Astrocyte of the cerebellum (primary cell): ENCODE measurements around the gene RIPOR2.
A peak's percentile ranks its signal among the peaks of the same experiment; 100 is the strongest.

Source experiments
- DNase-seq: peaks from one replicate; pipeline ENCODE4 v3.0.0-alpha.2; 2011; ENCODE audit warnings: low read depth
- H3K4me3 ChIP-seq: 2 replicates; pipeline ENCODE4 v1.5.1; 2011; ENCODE audit warnings: mild to moderate bottlenecking, low read depth, low read length, moderate library complexity
- in situ Hi-C: cut with HindIII; loops from 2 replicates; pipeline ENCODE4 v1.10.0; 2017; ENCODE audit warnings: low sequenced_read_pairs
- TF ChIP-seq, protein P1 (sequence below): IDR thresholded peaks from 2 replicates; pipeline ENCODE4 v1.5.1; 2012; ENCODE audit warnings: low read length, low read depth, moderate library complexity, mild to moderate bottlenecking; ENCODE audit errors: missing control alignments

The RIPOR2 gene, protein sequence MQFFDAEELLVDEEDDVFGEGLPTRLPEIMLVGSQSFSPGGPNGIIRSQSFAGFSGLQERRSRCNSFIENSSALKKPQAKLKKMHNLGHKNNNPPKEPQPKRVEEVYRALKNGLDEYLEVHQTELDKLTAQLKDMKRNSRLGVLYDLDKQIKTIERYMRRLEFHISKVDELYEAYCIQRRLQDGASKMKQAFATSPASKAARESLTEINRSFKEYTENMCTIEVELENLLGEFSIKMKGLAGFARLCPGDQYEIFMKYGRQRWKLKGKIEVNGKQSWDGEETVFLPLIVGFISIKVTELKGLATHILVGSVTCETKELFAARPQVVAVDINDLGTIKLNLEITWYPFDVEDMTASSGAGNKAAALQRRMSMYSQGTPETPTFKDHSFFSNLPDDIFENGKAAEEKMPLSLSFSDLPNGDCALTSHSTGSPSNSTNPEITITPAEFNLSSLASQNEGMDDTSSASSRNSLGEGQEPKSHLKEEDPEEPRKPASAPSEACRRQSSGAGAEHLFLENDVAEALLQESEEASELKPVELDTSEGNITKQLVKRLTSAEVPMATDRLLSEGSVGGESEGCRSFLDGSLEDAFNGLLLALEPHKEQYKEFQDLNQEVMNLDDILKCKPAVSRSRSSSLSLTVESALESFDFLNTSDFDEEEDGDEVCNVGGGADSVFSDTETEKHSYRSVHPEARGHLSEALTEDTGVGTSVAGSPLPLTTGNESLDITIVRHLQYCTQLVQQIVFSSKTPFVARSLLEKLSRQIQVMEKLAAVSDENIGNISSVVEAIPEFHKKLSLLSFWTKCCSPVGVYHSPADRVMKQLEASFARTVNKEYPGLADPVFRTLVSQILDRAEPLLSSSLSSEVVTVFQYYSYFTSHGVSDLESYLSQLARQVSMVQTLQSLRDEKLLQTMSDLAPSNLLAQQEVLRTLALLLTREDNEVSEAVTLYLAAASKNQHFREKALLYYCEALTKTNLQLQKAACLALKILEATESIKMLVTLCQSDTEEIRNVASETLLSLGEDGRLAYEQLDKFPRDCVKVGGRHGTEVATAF

DNA sequence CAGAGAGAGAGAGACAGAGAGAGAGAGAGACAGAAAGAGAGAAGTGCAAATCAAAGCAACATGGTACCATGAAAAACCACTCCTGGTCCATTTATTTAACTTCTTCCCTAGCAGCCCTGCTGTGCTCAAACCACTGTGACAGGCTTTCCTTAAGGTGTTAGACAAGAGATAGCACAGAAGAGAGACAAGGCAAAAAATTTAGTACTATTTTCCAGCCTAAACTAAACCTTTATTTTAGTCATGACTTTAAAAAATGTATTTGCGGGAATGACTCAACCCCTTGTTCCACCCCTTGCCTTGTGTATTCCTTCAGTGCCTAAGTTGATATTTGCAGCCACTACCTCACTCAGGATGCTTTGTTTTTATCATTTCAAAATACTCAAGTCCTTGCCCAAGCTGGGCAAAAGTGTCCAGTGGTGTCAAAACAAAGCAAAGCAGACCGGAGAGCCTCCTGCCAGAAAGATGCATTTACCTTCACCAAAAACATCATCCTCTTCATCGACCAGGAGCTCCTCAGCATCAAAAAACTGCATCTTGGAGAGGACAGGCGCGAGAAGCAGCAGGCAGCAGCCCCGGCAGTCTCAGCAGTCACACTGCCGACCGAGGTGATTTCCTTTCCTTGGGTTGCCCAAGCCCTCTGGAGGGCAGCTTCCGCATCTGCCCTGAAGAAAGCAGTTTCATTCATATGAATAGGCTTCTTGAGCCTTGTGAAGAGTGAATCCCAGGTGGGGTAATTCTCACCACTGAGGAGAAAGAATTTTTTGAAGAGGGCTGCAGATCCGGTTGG lies at the start of gene RIPOR2:
RIPOR2 (minus strand) TSS at position 595 of the 787 bp plus-strand sequence; CDS start at position 533, 62 bp downstream.
- TF ChIP-seq, protein P1, sequence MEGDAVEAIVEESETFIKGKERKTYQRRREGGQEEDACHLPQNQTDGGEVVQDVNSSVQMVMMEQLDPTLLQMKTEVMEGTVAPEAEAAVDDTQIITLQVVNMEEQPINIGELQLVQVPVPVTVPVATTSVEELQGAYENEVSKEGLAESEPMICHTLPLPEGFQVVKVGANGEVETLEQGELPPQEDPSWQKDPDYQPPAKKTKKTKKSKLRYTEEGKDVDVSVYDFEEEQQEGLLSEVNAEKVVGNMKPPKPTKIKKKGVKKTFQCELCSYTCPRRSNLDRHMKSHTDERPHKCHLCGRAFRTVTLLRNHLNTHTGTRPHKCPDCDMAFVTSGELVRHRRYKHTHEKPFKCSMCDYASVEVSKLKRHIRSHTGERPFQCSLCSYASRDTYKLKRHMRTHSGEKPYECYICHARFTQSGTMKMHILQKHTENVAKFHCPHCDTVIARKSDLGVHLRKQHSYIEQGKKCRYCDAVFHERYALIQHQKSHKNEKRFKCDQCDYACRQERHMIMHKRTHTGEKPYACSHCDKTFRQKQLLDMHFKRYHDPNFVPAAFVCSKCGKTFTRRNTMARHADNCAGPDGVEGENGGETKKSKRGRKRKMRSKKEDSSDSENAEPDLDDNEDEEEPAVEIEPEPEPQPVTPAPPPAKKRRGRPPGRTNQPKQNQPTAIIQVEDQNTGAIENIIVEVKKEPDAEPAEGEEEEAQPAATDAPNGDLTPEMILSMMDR = peak; percentile 8
- H3K4me3 ChIP-seq = no peak within 1 kb of the TSS
- in situ Hi-C loops = no loop called here
- DNase-seq = no peak

DNA sequence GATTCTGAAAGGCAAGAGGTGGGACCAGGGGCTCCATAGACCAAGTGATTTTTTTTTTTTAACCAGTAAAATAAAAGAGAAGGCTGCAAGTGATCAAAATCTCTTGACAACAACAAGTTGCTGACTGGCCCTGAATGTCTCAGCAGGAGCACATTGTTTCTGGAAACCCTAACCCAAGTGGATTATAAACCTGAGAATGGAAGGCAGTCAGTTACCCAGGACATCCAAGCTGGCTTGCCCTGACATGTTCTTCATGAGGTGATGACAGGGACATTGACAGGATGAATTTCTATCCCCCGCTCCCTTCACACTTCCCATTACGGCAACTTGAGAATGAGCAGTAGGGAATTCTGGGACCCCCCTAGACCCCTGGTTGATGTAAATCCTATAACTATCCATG lies 49.6 kb upstream of the RIPOR2 start:
- H3K4me3 ChIP-seq = no peak overlapping the region
- in situ Hi-C loops = no loop called here
- DNase-seq = no peak
- TF ChIP-seq, protein P1 = no peak

DNA sequence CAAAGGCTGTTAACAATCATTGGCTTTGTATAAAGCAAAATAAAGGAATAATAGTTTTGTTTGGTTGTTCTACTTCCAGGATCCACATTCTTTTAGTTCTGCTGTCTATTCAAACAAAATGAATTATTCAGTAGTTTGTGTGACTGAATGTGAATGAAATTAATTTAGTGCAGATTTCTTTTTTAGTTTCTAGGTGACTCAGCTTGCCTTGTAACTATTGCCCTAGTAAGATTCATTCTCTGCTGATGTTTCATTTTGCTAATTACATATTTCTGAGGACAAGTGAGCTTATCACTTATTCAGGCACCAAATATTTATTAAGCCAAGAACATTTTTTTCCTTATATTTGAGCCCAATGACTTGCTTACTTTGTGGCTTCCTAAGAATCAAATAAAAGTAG lies 46.5 kb upstream of the RIPOR2 start:
- no peak for DNase-seq
- TF ChIP-seq, protein P1 = no peak
- in situ Hi-C loops = loop anchor here (5.0 kb wide), 1 partner anchor 55 kb away; no protein-coding TSS in a partner anchor
- H3K4me3 ChIP-seq = no peak overlapping the region

DNA sequence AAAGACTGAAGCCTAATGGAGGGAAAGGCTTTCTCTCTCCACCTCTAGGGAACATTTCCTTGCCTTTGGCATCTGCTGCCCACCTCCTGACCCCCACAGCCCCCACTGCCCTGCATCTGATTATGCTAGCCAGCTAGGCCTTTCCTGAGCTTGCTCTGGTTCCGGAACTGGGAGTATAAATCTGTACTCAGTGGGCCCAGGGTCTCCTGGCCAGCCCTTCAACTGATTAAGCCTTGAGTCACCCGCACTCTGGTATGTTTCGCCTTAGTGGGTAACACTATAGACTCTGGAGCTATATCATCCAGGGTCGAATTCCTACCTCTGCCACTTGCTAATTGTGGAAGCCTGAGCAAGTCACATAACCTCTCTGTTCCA lies 45.6 kb upstream of the RIPOR2 start:
- no peak overlapping the region for H3K4me3 ChIP-seq
- in situ Hi-C loops = loop anchor here (5.0 kb wide), 1 partner anchor 56 kb away; no protein-coding TSS in a partner anchor
- TF ChIP-seq, protein P1 = no peak
- no peak for DNase-seq

DNA sequence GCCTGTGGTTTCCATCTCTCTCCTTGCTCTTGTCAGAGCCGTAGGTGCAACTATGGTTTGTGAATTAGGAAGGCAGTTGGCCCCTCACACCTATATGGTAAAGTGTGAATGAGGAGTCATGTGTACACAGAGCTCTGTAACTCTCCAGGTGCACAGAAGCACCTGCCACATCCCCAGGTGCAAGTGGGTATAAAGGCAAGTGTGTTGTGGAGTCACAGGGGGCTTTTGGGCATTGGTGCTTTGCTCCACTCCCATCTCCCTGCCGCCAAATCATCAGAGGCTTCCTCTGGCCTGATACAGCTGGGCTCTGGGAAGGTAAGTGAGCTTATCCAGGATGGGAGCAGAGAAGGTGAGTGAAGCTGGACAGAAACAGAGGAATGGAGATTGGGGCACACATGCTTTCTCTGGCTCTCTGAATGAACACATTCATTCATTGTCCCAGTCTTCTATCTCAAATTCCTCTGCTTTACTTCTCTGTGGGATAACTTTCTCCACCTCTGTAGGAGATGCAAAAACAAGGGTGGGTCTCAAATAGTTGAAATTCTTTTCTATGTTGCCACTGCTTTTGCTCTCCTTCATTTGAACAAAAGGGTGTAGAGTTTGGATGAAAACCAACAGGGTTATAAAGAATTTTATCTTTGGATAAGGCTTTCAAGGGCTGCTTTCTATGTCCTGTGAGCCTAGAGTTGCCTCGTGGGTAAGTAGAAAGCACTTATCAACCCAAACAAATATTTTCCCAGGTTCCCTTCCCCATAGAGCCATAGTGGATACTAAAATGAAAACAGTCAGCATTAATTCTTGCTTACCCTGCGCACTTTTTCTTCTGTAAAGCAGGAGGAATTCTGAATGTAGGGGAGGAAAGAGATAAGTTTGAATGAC lies 45.0 kb upstream of the RIPOR2 start:
- in situ Hi-C loops = loop anchor here (5.0 kb wide), 1 partner anchor 57 kb away; no protein-coding TSS in a partner anchor
- TF ChIP-seq, protein P1 = no peak
- DNase-seq = no peak
- H3K4me3 ChIP-seq = no peak overlapping the region
